OCI-LY3 (cell line): Measurements from ENCODE around the gene KPNB1.

ENCODE experiments used
- H2AFZ ChIP-seq: fragments of 200-600, 300-600 bp; shearing (Covaris generic); 2 replicates; pipeline ENCODE4 v1.6.0; 2014; ENCODE audit warnings: antibody characterized with exemption, low read depth, low read length
- H3K27ac ChIP-seq: fragments of 200-600, 300-600 bp; sonication (generic); 2 replicates; pipeline ENCODE4 v1.5.1; 2014; ENCODE audit warnings: mild to moderate bottlenecking, low read length, moderate library complexity, mixed read lengths
- H3K27me3 ChIP-seq: fragments of 200-600, 300-600 bp; sonication (generic); 2 replicates; pipeline ENCODE4 v1.6.1; 2014; ENCODE audit warnings: low read depth, low read length, mixed read lengths
- H3K36me3 ChIP-seq: fragments of 200-600, 300-600 bp; sonication (generic); replicated peaks from 2 replicates; pipeline ENCODE3; 2014; ENCODE audit warnings: low read depth, low read length, mixed read lengths
- H3K4me1 ChIP-seq: fragments of 300-600, 200-600 bp; sonication (generic); 2 replicates; pipeline ENCODE4 v1.6.1; 2014; ENCODE audit warnings: low read length, mixed read lengths
- H3K4me2 ChIP-seq: fragments of 200-600, 300-600 bp; sonication (generic); 2 replicates; pipeline ENCODE4 v1.6.1; 2014; ENCODE audit warnings: low read length, mixed read lengths
- H3K4me3 ChIP-seq: fragments of 300-600, 200-600 bp; sonication (generic); 2 replicates; pipeline ENCODE4 v1.5.1; 2014; ENCODE audit warnings: antibody characterized with exemption, mild to moderate bottlenecking, low read length, moderate library complexity
- H3K79me2 ChIP-seq: fragments of 300-600, 200-600 bp; shearing (Covaris generic); 2 replicates; pipeline ENCODE4 v1.6.1; 2014; ENCODE audit warnings: mild to moderate bottlenecking, low read length, mixed read lengths
- H3K9ac ChIP-seq: fragments of 300-600, 200-600 bp; shearing (Covaris generic); 2 replicates; pipeline ENCODE4 v1.6.0; 2014; ENCODE audit warnings: mild to moderate bottlenecking, low read length, moderate library complexity
- H3K9me3 ChIP-seq: fragments of 200-600, 300-600 bp; shearing (Covaris generic); 2 replicates; pipeline ENCODE4 v1.6.1; 2014; ENCODE audit warnings: low read length, mixed read lengths; ENCODE audit not compliant: insufficient read depth
- H4K20me1 ChIP-seq: fragments of 200-600, 300-600 bp; sonication (generic); 2 replicates; pipeline ENCODE4 v1.6.1; 2016; ENCODE audit warnings: low read length, mixed read lengths; ENCODE audit not compliant: insufficient read depth
- CTCF ChIP-seq: fragments of 200-600, 300-600 bp; sonication (generic); IDR thresholded peaks from 2 replicates; pipeline ENCODE4 v1.5.1; 2014; ENCODE audit warnings: antibody characterized with exemption, low read length, low read depth
- EZH2phosphoT487 ChIP-seq: fragments of 200-600 bp; shearing (Covaris generic); IDR thresholded peaks from 2 replicates; pipeline ENCODE4 v1.6.1; 2018; ENCODE audit warnings: antibody characterized with exemption, mixed run types, low read depth

Gene KPNB1

GRCh38 chr17:47633996-47634395 lies 15.7 kb upstream of the KPNB1 start:
- H3K27ac ChIP-seq, result no peak overlapping the region
- no peak overlapping the region for H3K4me2 ChIP-seq
- TF ChIP-seq EZH2phosphoT487, result no peak
- no peak for TF ChIP-seq CTCF
- H3K9me3 ChIP-seq, result no peaks in the 10 kb centered on the region
- no peaks in the 10 kb centered on the region for H3K79me2 ChIP-seq
- no peak overlapping the region for H2AFZ ChIP-seq
- no peaks in the 10 kb centered on the region for H3K27me3 ChIP-seq
- H3K36me3 ChIP-seq, result no peaks in the 10 kb centered on the region
- no peaks in the 10 kb centered on the region for H4K20me1 ChIP-seq
- no peak overlapping the region for H3K9ac ChIP-seq
- no peaks in the 10 kb centered on the region for H3K4me1 ChIP-seq
- H3K4me3 ChIP-seq, result no peak overlapping the region

GRCh38 chr17:47634870-47635269 lies 14.8 kb upstream of the KPNB1 start:
- Histone ChIP-seq H2AFZ (no peak overlapping the region), H3K4me2 (no peak overlapping the region), H3K9ac (no peak overlapping the region), H3K27me3 (no peaks in the 10 kb centered on the region), H3K36me3 (no peaks in the 10 kb centered on the region), H4K20me1 (no peaks in the 10 kb centered on the region), H3K27ac (no peak overlapping the region), H3K79me2 (no peaks in the 10 kb centered on the region), H3K4me1 (no peaks in the 10 kb centered on the region), H3K4me3 (no peak overlapping the region), H3K9me3 (no peaks in the 10 kb centered on the region)
- TF ChIP-seq CTCF (no peak), EZH2phosphoT487 (no peak)

- Histone ChIP-seq H3K27ac (no peak overlapping the region), H2AFZ (no peak overlapping the region), H3K4me1 (no peaks in the 10 kb centered on the region), H3K79me2 (no peaks in the 10 kb centered on the region), H4K20me1 (no peaks in the 10 kb centered on the region), H3K9me3 (no peaks in the 10 kb centered on the region), H3K36me3 (no peaks in the 10 kb centered on the region), H3K4me2 (no peak overlapping the region), H3K9ac (no peak overlapping the region), H3K4me3 (no peak overlapping the region), H3K27me3 (no peaks in the 10 kb centered on the region)
- TF ChIP-seq EZH2phosphoT487 (no peak), CTCF (no peak)
Observed at GRCh38 chr17:47635734-47636133, 14.0 kb upstream of the KPNB1 start.

GRCh38 chr17:47636273-47637030 lies 13.3 kb upstream of the KPNB1 start:
- Histone ChIP-seq H3K4me2 (no peak overlapping the region), H3K9ac (no peak overlapping the region), H3K4me1 (no peaks in the 10 kb centered on the region), H3K79me2 (no peaks in the 10 kb centered on the region), H3K4me3 (no peak overlapping the region), H4K20me1 (no peaks in the 10 kb centered on the region), H3K36me3 (no peaks in the 10 kb centered on the region), H3K9me3 (no peaks in the 10 kb centered on the region), H3K27me3 (no peaks in the 10 kb centered on the region), H3K27ac (no peak overlapping the region), H2AFZ (no peak overlapping the region)
- no peak for TF ChIP-seq CTCF
- TF ChIP-seq EZH2phosphoT487, result no peak
